Smooth muscle cell (in vitro differentiated cells): ENCODE measurements around the gene GINS3. TPM values are rescaled to one million over a fixed set of nuclear protein-coding genes. Genes with fewer than 3 reads are reported as not detected.

ENCODE experiments used
- DNase-seq: peaks from one replicate; lab custom pipeline; 2025; ENCODE audit not compliant: unreplicated experiment; lab: John Stamatoyannopoulos, UW
- H2AFZ ChIP-seq: fragments of 200-600 bp; sonication (generic); 2 replicates; pipeline ENCODE4 v1.6.0; 2016; ENCODE audit warnings: antibody characterized with exemption, low read depth, mild to moderate bottlenecking
- H3F3A ChIP-seq: fragments of 200-600 bp; sonication (generic); 2 replicates; pipeline ENCODE4 v1.6.0; 2017; ENCODE audit warnings: antibody characterized with exemption, low read depth
- H3K27ac ChIP-seq: fragments of 200-600 bp; sonication (generic); 2 replicates; pipeline ENCODE4 v1.5.1; 2016; ENCODE audit warnings: low read depth, mild to moderate bottlenecking
- H3K27me3 ChIP-seq: fragments of 200-600 bp; sonication (generic); 2 replicates; pipeline ENCODE4 v1.6.1; 2016; ENCODE audit warnings: low read depth, mild to moderate bottlenecking
- H3K36me3 ChIP-seq: fragments of 200-600 bp; sonication (generic); 2 replicates; pipeline ENCODE4 v1.5.1; 2016; ENCODE audit warnings: low read depth
- H3K4me1 ChIP-seq: fragments of 200-600 bp; sonication (generic); 2 replicates; pipeline ENCODE4 v1.5.1; 2016; ENCODE audit warnings: low read depth
- H3K4me2 ChIP-seq: fragments of 200-600 bp; sonication (generic); 2 replicates; pipeline ENCODE4 v1.6.0; 2016; ENCODE audit warnings: mild to moderate bottlenecking
- H3K4me3 ChIP-seq: fragments of 200-600 bp; sonication (generic); 2 replicates; pipeline ENCODE4 v1.5.1; 2016; ENCODE audit warnings: mild to moderate bottlenecking
- H3K79me2 ChIP-seq: fragments of 200-600 bp; sonication (generic); 2 replicates; pipeline ENCODE4 v1.6.0; 2016; ENCODE audit warnings: low read depth, mild to moderate bottlenecking
- H3K9ac ChIP-seq: fragments of 200-600 bp; sonication (generic); 2 replicates; pipeline ENCODE4 v1.6.0; 2016; ENCODE audit warnings: low read depth
- H3K9me3 ChIP-seq: fragments of 200-600 bp; sonication (generic); replicated peaks from 2 replicates; pipeline ENCODE4 v1.5.1; 2016; ENCODE audit warnings: low read depth
- H4K20me1 ChIP-seq: fragments of 200-600 bp; sonication (generic); 2 replicates; pipeline ENCODE4 v1.6.0; 2016; ENCODE audit warnings: low read depth
- CTCF ChIP-seq: fragments of 200-600 bp; sonication (generic); IDR thresholded peaks from 2 replicates; pipeline ENCODE4 v1.5.1; 2017; ENCODE audit warnings: borderline replicate concordance, mild to moderate bottlenecking, antibody characterized with exemption; ENCODE audit not compliant: insufficient read depth, poor library complexity, severe bottlenecking
- WGBS: methylation state at CpG from one replicate; pipeline ENCODE4 v1.1.7; 2016; ENCODE audit warnings: low lambda C conversion rate; 5-methylcytosine and 5-hydroxymethylcytosine counted together
- polyA plus RNA-seq: library from polyadenylated mRNA; unstranded; fragments of >200 nt; fragmentation: Nextera tagmentation; extraction: Ambion mirVana; gene quantifications from 2 replicates; pipeline ENCODE4 v1.2.1, GENCODE V29; 2016
- total RNA-seq: library from RNA; depleted of rRNA; stranded (reverse); fragments of >200 nt; gene quantifications from 2 replicates; pipeline ENCODE4 v1.2.3, GENCODE V29; 2014

GINS3 gene
- total and polyA plus RNA-seq, 2 experiments from 2014 or later: 1.9 to 4.2 TPM

- no peak for DNase-seq
- Histone ChIP-seq H3K36me3 (no peaks in the 10 kb centered on the region), H3K9ac (no peak overlapping the region), H3K27me3 (peaks cover under 1% of the 10 kb centered on the region), H3K4me3 (no peak overlapping the region), H3K27ac (no peak overlapping the region), H2AFZ (no peak overlapping the region), H4K20me1 (no peaks in the 10 kb centered on the region), H3K9me3 (no peaks in the 10 kb centered on the region), H3K79me2 (no peaks in the 10 kb centered on the region), H3F3A (no peaks in the 10 kb centered on the region), H3K4me1 (no peaks in the 10 kb centered on the region), H3K4me2 (no peak overlapping the region)
- no peak for TF ChIP-seq CTCF
These were observed 13.9 kb upstream of the GINS3 start for GRCh38 chr16:58378401-58378800.

GRCh38 chr16:58379736-58380135, 12.5 kb upstream of the GINS3 start:
- TF ChIP-seq CTCF: no peak

GRCh38 chr16:58381661-58382060, 10.6 kb upstream of the GINS3 start:
- Histone ChIP-seq H3K36me3 (no peaks in the 10 kb centered on the region), H3K27ac (no peak overlapping the region), H3K9me3 (no peaks in the 10 kb centered on the region), H3K27me3 (no peaks in the 10 kb centered on the region), H3K9ac (no peak overlapping the region), H3K4me2 (no peak overlapping the region), H3K79me2 (no peaks in the 10 kb centered on the region), H3K4me1 (no peaks in the 10 kb centered on the region), H4K20me1 (no peaks in the 10 kb centered on the region), H2AFZ (no peak overlapping the region), H3K4me3 (no peak overlapping the region), H3F3A (no peaks in the 10 kb centered on the region)
- TF ChIP-seq CTCF: no peak
- 68% methylated on average over 1 of the region's 1 CpG for WGBS
- DNase-seq: no peak

More at GRCh38 chr16:58379736-58380135, 12.5 kb upstream of the GINS3 start:
- Histone ChIP-seq H3K36me3 (no peaks in the 10 kb centered on the region), H3K4me3 (no peak overlapping the region), H3K79me2 (no peaks in the 10 kb centered on the region), H3K4me2 (no peak overlapping the region), H3F3A (no peaks in the 10 kb centered on the region), H3K27ac (no peak overlapping the region), H3K4me1 (no peaks in the 10 kb centered on the region), H3K27me3 (no peaks in the 10 kb centered on the region), H2AFZ (no peak overlapping the region), H3K9ac (no peak overlapping the region), H3K9me3 (no peaks in the 10 kb centered on the region), H4K20me1 (no peaks in the 10 kb centered on the region)
- no peak for DNase-seq
- 90% methylated on average over 4 of the region's 4 CpGs for WGBS

GRCh38 chr16:58384437-58385055, 7.7 kb upstream of the GINS3 start:
- H3F3A ChIP-seq: no peaks in the 10 kb centered on the region
- H3K4me3 ChIP-seq: no peak overlapping the region
- no peak overlapping the region for H3K9ac ChIP-seq
- H3K4me2 ChIP-seq: no peak overlapping the region
- H3K79me2 ChIP-seq: no peaks in the 10 kb centered on the region
- no peaks in the 10 kb centered on the region for H3K4me1 ChIP-seq
- H2AFZ ChIP-seq: no peak overlapping the region
- H3K9me3 ChIP-seq: no peaks in the 10 kb centered on the region
- no peak for TF ChIP-seq CTCF
- no peak for DNase-seq
- H3K36me3 ChIP-seq: no peaks in the 10 kb centered on the region
- 82% methylated on average over 5 of the region's 5 CpGs for WGBS
- H3K27me3 ChIP-seq: peaks cover 7% of the 10 kb centered on the region
- no peaks in the 10 kb centered on the region for H4K20me1 ChIP-seq
- H3K27ac ChIP-seq: no peak overlapping the region
